Right lobe of liver (tissue), 6 donors: ENCODE results near the gene LAT. TPM values are rescaled to one million over a fixed set of nuclear protein-coding genes. Genes with fewer than 3 reads are reported as not detected.
"Not testable (repeated sequence)": the region's sequence is repeated elsewhere in the genome, so short reads cannot be mapped to it uniquely, and the experiment has no call there.

Source experiments
- ATAC-seq, 4 donors: fragments of 200-7000 bp; cut with Tn5 transposase; one replicate each; pipeline ENCODE4 v1.9.1; 2020; ENCODE audit warnings: mild to moderate bottlenecking in 4 of 4, moderate library complexity in 4 of 4
- DNase-seq, 3 donors: peaks; one replicate each; pipeline ENCODE4 v3.0.0-alpha.2; 2020
- H3K27ac ChIP-seq, 3 donors: fragments of 200-600 bp; one replicate each; pipeline ENCODE4 v1.8.0; 2022
- H3K27me3 ChIP-seq, 2 donors: fragments of 200-600 bp; one replicate each; pipeline ENCODE4 v1.8.0; 2022
- H3K36me3 ChIP-seq, 4 donors: fragments of 200-600 bp; sonication (generic) in 1 of 4; one replicate each; pipeline versions ENCODE4 v1.5.1 to v1.8.0; 2017 to 2022; ENCODE audit warnings: control low read depth in 1 of 4
- H3K4me1 ChIP-seq, 4 donors: fragments of 200-600 bp; sonication (generic) in 1 of 4; one replicate each; pipeline versions ENCODE4 v1.5.1 to v1.8.0; 2017 to 2022; ENCODE audit warnings: control low read depth in 1 of 4
- H3K4me3 ChIP-seq, 3 donors: fragments of 200-600 bp; one replicate each; pipeline ENCODE4 v1.8.0; 2022
- H3K9me3 ChIP-seq, 4 donors: fragments of 200-600 bp; sonication (generic) in 1 of 4; one replicate each; pipeline versions ENCODE4 v1.5.1 to v1.8.0; 2017 to 2022; ENCODE audit warnings: control low read depth in 1 of 4
- CTCF ChIP-seq, 4 donors: fragments of 200-600 bp in 3 of 4; fragments of 450-650 bp in 1 of 4; IDR thresholded peaks; one replicate each; pipeline versions ENCODE4 v1.5.1 to v1.8.0; 2016 to 2022; ENCODE audit warnings: antibody characterized with exemption in 4 of 4, mild to moderate bottlenecking in 2 of 4
- POLR2A ChIP-seq: fragments of 450-650 bp; IDR thresholded peaks from one replicate; pipeline ENCODE4 v1.6.1; 2017; ENCODE audit warnings: antibody characterized with exemption, mild to moderate bottlenecking
- WGBS: methylation state at CpG from one replicate; pipeline ENCODE4 v1.1.6; 2018; ENCODE audit warnings: low coverage, low lambda C conversion rate; ENCODE audit not compliant: insufficient coverage; ENCODE audit errors: missing lambda C conversion rate; 5-methylcytosine and 5-hydroxymethylcytosine counted together
- intact Hi-C, 2 donors: fragments of 100-400 bp; cut with DNase I; formaldehyde crosslinking; loops; one replicate each; pipeline versions ENCODE4 v1.11.2 to v1.14.1; 2022
- total RNA-seq, 6 experiments: library from RNA; depleted of rRNA in 2 of 6; stranded (reverse); fragments of >200 nt in 2 of 6; fragmentation: NEBNext Ultra II Directional in 3 of 6; extraction: Animal tissue kit (Norgen Biotek cat#: 25700) in 3 of 6; gene quantifications; one replicate each; pipeline versions ENCODE4 v1.1.0 to v1.2.4, GENCODE V29; 2016 to 2023
- donor health status: DM: no; HTN: yes; CAD: no.
- donor health status: DM: no; HTN: no; CAD: no.
- donor health status: DM: no; HTN: no; CAD: no.
- donor health status: DM: no; HTN: yes; CAD: no.
- donor health status: DM: no; HTN: yes; CAD: no.

Gene LAT
- total RNA-seq, 6 experiments from 2014 or later = 1.8 to 5.2 (median 3.1) TPM

GRCh38 chr16:28964072-28964471 lies 20.8 kb upstream of the LAT start:
- no peak for TF ChIP-seq CTCF (IDR thresholded peaks at IDR 0.05)
- no peak for TF ChIP-seq POLR2A
- intact Hi-C loops = no loop called here
- no peak for ATAC-seq

GRCh38 chr16:28964496-28964895 lies 20.4 kb upstream of the LAT start:
- TF ChIP-seq POLR2A (no peak), CTCF (IDR thresholded peaks at IDR 0.05) (no peak)
- Histone ChIP-seq H3K27me3 (no peaks in the 10 kb centered on the region), H3K9me3 (no peaks in the 10 kb centered on the region), H3K4me1 (no peaks in the 10 kb centered on the region), H3K27ac (no peak overlapping the region), H3K4me3 (no peak overlapping the region), H3K36me3 (peaks cover 0 to 44% (median 0%) of the 10 kb centered on the region in 4 donors)
- intact Hi-C loops = no loop called here
- 92% methylated on average over 2 of the region's 2 CpGs for WGBS
- ATAC-seq (no peak), DNase-seq (no peak)

More at GRCh38 chr16:28964072-28964471, 20.8 kb upstream of the LAT start:
- H3K36me3 ChIP-seq = peaks cover 0 to 48% (median 1%) of the 10 kb centered on the region in 4 donors
- no peak overlapping the region for H3K4me3 ChIP-seq
- no peak for DNase-seq
- no peaks in the 10 kb centered on the region for H3K9me3 ChIP-seq
- H3K4me1 ChIP-seq = no peaks in the 10 kb centered on the region
- 95% methylated on average over 2 of the region's 3 CpGs for WGBS
- H3K27me3 ChIP-seq = no peaks in the 10 kb centered on the region
- no peak overlapping the region for H3K27ac ChIP-seq

- no peaks in the 10 kb centered on the region for H3K4me1 ChIP-seq
- no peaks in the 10 kb centered on the region for H3K27me3 ChIP-seq
- no CpG with 5 or more reads among the region's 4 CpGs for WGBS
- ATAC-seq (no peak), DNase-seq (no peak)
- TF ChIP-seq CTCF (IDR thresholded peaks at IDR 0.05) (no peak), POLR2A (no peak)
- H3K9me3 ChIP-seq = no peaks in the 10 kb centered on the region
- H3K36me3 ChIP-seq = peaks cover 0 to 26% (median 0%) of the 10 kb centered on the region in 4 donors
- no peak overlapping the region for H3K27ac ChIP-seq
- no peak overlapping the region for H3K4me3 ChIP-seq
- intact Hi-C loops = no loop called here
Measured at GRCh38 chr16:28967156-28967555, 17.7 kb upstream of the LAT start.

- H3K4me3 ChIP-seq, H3K27me3 ChIP-seq, H3K27ac ChIP-seq, H3K36me3 ChIP-seq, ATAC-seq, intact Hi-C loops, DNase-seq, H3K9me3 ChIP-seq, H3K4me1 ChIP-seq: not testable (repeated sequence)
- WGBS = 91% methylated on average over 1 of the region's 2 CpGs
Measured at GRCh38 chr16:28969696-28970095, 15.2 kb upstream of the LAT start.

- Histone ChIP-seq H3K27me3 (no peaks in the 10 kb centered on the region), H3K27ac (peak overlapping the region; percentile 32 to 67 (median 57)), H3K4me1 (peaks cover 0 to 13% (median 3%) of the 10 kb centered on the region in 4 donors), H3K9me3 (no peaks in the 10 kb centered on the region), H3K36me3 (peaks cover 0 to 1% (median 0%) of the 10 kb centered on the region in 4 donors), H3K4me3 (peak overlapping the region; percentile 66 to 96 (median 93))
- WGBS = 3% methylated on average over 14 of the region's 17 CpGs
- intact Hi-C loops = no loop called here
- TF ChIP-seq POLR2A = no peak
- peak; percentile 38 to 63 (median 54) for TF ChIP-seq CTCF (IDR thresholded peaks at IDR 0.05)
- DNase-seq = peak in 1 of 3 donors; percentile 57
- ATAC-seq = peak; percentile 54 to 68 (median 62)
Measured at GRCh38 chr16:28974007-28974436, 10.8 kb upstream of the LAT start.
